T-cell (primary cell): ENCODE data around the gene EPN3. TPM values are rescaled to one million over a fixed set of nuclear protein-coding genes. Genes with fewer than 3 reads are reported as not detected.

ENCODE experiments used
- ATAC-seq, 4 experiments: fragments of 200-7000 bp in 3 of 4; fragments of 150-1000 bp in 1 of 4; cut with Tn5 transposase; replicated peaks in 1 of 4; 1 replicate in 3 of 4; 2 replicates in 1 of 4; pipeline ENCODE4 v1.10.0; 2021; ENCODE audit warnings: moderate library complexity in 3 of 4, mild to moderate bottlenecking in 2 of 4, moderate number of reproducible peaks in 1 of 4
- CTCF ChIA-PET, 2 donors: fragments of 300-600 bp; sonication (Branson Sonifier 250); formaldehyde crosslinking; loops; one replicate each; lab custom pipeline; 2022; ENCODE audit warnings: antibody characterized with exemption in 2 of 2; lab: Charles Lee
- POLR2A ChIA-PET, 2 donors: fragments of 300-600 bp; sonication (Branson Sonifier 250); formaldehyde crosslinking; loops; one replicate each; lab custom pipeline; 2022; ENCODE audit warnings: antibody characterized with exemption in 2 of 2; lab: Charles Lee
- DNase-seq, 35 experiments: peaks; one replicate each; pipeline versions ENCODE4 v3.0.0 to v3.0.0-alpha.2; 2013 to 2023
- H3K27ac ChIP-seq: one replicate; pipeline ENCODE4 v1.5.1; 2013; ENCODE audit warnings: low read length
- H3K27me3 ChIP-seq, 2 experiments: replicated peaks in 1 of 2; 1 replicate in 1 of 2; 2 replicates in 1 of 2; pipeline versions ENCODE4 v1.6.1 to v1.7.0; 2013; ENCODE audit warnings: low read length in 1 of 2, mixed read lengths in 1 of 2; ENCODE audit not compliant: control insufficient read depth in 2 of 2, insufficient read depth in 2 of 2; ENCODE audit errors: extremely low read depth in 1 of 2
- H3K36me3 ChIP-seq, 2 donors: 1 replicate in 1 of 2; 2 replicates in 1 of 2; pipeline versions ENCODE4 v1.6.1 to v1.7.0; 2013; ENCODE audit warnings: low read length in 1 of 2; ENCODE audit not compliant: control insufficient read depth in 2 of 2, insufficient read depth in 1 of 2; ENCODE audit errors: extremely low read depth in 1 of 2
- H3K4me1 ChIP-seq, 2 experiments: 1 replicate in 1 of 2; 2 replicates in 1 of 2; pipeline versions ENCODE4 v1.6.1 to v1.7.0; 2013; ENCODE audit warnings: low read length in 2 of 2, mixed read lengths in 1 of 2; ENCODE audit not compliant: insufficient read depth in 2 of 2, control insufficient read depth in 1 of 2; ENCODE audit errors: extremely low read depth in 1 of 2
- H3K4me3 ChIP-seq, 2 donors: 1 replicate in 1 of 2; 2 replicates in 1 of 2; pipeline versions ENCODE4 v1.5.1 to v1.7.0; 2013; ENCODE audit warnings: mild to moderate bottlenecking in 2 of 2, low read length in 1 of 2, moderate library complexity in 1 of 2; ENCODE audit not compliant: control insufficient read depth in 1 of 2; ENCODE audit errors: extremely low read depth in 1 of 2
- H3K9me3 ChIP-seq: 2 replicates; pipeline ENCODE4 v1.7.0; 2013
- H3K27ac Mint-ChIP-seq, 2 donors: one replicate each; pipeline ENCODE4 v1.8.0; 2020 to 2021; ENCODE audit warnings: mild to moderate bottlenecking in 2 of 2, mixed read lengths in 2 of 2
- H3K27me3 Mint-ChIP-seq, 2 donors: one replicate each; pipeline ENCODE4 v1.8.0; 2021 to 2022; ENCODE audit warnings: mixed read lengths in 2 of 2
- H3K36me3 Mint-ChIP-seq: one replicate; pipeline ENCODE4 v1.8.0; 2021; ENCODE audit warnings: mixed read lengths
- H3K4me1 Mint-ChIP-seq, 3 donors: one replicate each; pipeline ENCODE4 v1.8.0; 2020 to 2022; ENCODE audit warnings: mixed read lengths in 3 of 3, mild to moderate bottlenecking in 1 of 3
- H3K4me3 Mint-ChIP-seq, 3 donors: one replicate each; pipeline ENCODE4 v1.8.0; 2020 to 2022; ENCODE audit warnings: mild to moderate bottlenecking in 3 of 3, mixed read lengths in 3 of 3, moderate library complexity in 3 of 3
- H3K9me3 Mint-ChIP-seq, 3 donors: one replicate each; pipeline ENCODE4 v1.8.0; 2020 to 2022; ENCODE audit warnings: mixed read lengths in 3 of 3
- WGBS: methylation state at CpG from one replicate; pipeline ENCODE4 v1.1.5; 2013; ENCODE audit warnings: missing lambda C conversion rate; ENCODE audit not compliant: insufficient coverage; 5-methylcytosine and 5-hydroxymethylcytosine counted together
- total RNA-seq, 35 experiments: library from RNA in 6 of 35; stranded (reverse) in 6 of 35; fragments of 120-200 nt in 1 of 35; gene quantifications; one replicate each; pipeline versions ENCODE4 v1.2.1 to v1.2.4 and lab custom pipeline; 2013 to 2026

The EPN3 gene
- total RNA-seq, 5 donors from 2014 or later (not counting 1 experiment from before 2014, with no cell fraction given), result 0.08 to 0.44 TPM; not detected in 3

- CTCF ChIA-PET, result no interaction called here
Observed at GRCh38 chr17:50534979-50535326, 2.4 kb downstream of the EPN3 start.

GRCh38 chr17:50535407-50535806, 2.9 kb downstream of the EPN3 start:
- ATAC-seq, result no peak
- Histone ChIP-seq H3K9me3 (no peaks in the 10 kb centered on the region), H3K36me3 (no peaks in the 10 kb centered on the region), H3K4me1 (peaks cover 2 to 24% of the 10 kb centered on the region in 2 experiments), H3K4me3 (no peak overlapping the region), H3K27ac (no peak overlapping the region), H3K27me3 (peaks cover 4 to 73% of the 10 kb centered on the region in 2 experiments)
- Mint-ChIP-seq H3K4me1 (peaks cover 12 to 21% (median 18%) of the 10 kb centered on the region in 3 donors), H3K27me3 (peaks cover 30 to 49% of the 10 kb centered on the region in 2 donors), H3K4me3 (no peak overlapping the region), H3K27ac (no peak overlapping the region), H3K36me3 (no peaks in the 10 kb centered on the region), H3K9me3 (no peaks in the 10 kb centered on the region)
- DNase-seq, result no peak
- ChIA-PET CTCF (interaction anchor here in 1 of 2 donors (0.6 kb wide), 2 partner anchors 52 to 451 kb away, joined by 3 read pairs; no protein-coding TSS in a partner anchor), POLR2A (no interaction called here)
- WGBS, result 79% methylated on average over 2 of the region's 7 CpGs

More at GRCh38 chr17:50534979-50535326, 2.4 kb downstream of the EPN3 start:
- DNase-seq (no peak), ATAC-seq (no peak)
- Mint-ChIP-seq H3K27ac (no peak overlapping the region), H3K36me3 (no peaks in the 10 kb centered on the region), H3K27me3 (peaks cover 31 to 54% of the 10 kb centered on the region in 2 donors), H3K4me1 (peaks cover 12 to 21% (median 18%) of the 10 kb centered on the region in 3 donors), H3K9me3 (no peaks in the 10 kb centered on the region), H3K4me3 (no peak overlapping the region)
- no peak overlapping the region for H3K4me3 ChIP-seq
- 89% methylated on average over 1 of the region's 2 CpGs for WGBS
- H3K36me3 ChIP-seq, result no peaks in the 10 kb centered on the region
- POLR2A ChIA-PET, result no interaction called here
- H3K27me3 ChIP-seq, result peaks cover 4 to 77% of the 10 kb centered on the region in 2 experiments
- H3K9me3 ChIP-seq, result no peaks in the 10 kb centered on the region
- peaks cover 2 to 24% of the 10 kb centered on the region in 2 experiments for H3K4me1 ChIP-seq
- H3K27ac ChIP-seq, result no peak overlapping the region

GRCh38 chr17:50536683-50537646, 4.4 kb downstream of the EPN3 start:
- no peak overlapping the region for H3K27ac ChIP-seq
- peaks cover under 1 to 58% of the 10 kb centered on the region in 2 experiments for H3K27me3 ChIP-seq
- peaks cover 2 to 32% of the 10 kb centered on the region in 2 experiments for H3K4me1 ChIP-seq
- Mint-ChIP-seq H3K4me3 (no peak overlapping the region), H3K4me1 (peaks cover 18 to 23% (median 20%) of the 10 kb centered on the region in 3 donors), H3K9me3 (no peaks in the 10 kb centered on the region), H3K36me3 (no peaks in the 10 kb centered on the region), H3K27me3 (peaks cover 15 to 34% of the 10 kb centered on the region in 2 donors), H3K27ac (no peak overlapping the region)
- WGBS, result 95% methylated on average over 37 of the region's 45 CpGs
- POLR2A ChIA-PET, result no interaction called here
- no peak for DNase-seq
- H3K36me3 ChIP-seq, result no peaks in the 10 kb centered on the region
- CTCF ChIA-PET, result interaction anchor here in 1 of 2 donors (0.7 kb wide), 1 partner anchor 107 kb away, joined by 3 read pairs; no protein-coding TSS in a partner anchor
- no peak overlapping the region for H3K4me3 ChIP-seq
- H3K9me3 ChIP-seq, result no peaks in the 10 kb centered on the region
- ATAC-seq, result no peak

- Mint-ChIP-seq H3K27ac (no peak overlapping the region), H3K4me1 (peaks cover 21 to 24% (median 24%) of the 10 kb centered on the region in 3 donors), H3K27me3 (peaks cover 13 to 25% of the 10 kb centered on the region in 2 donors), H3K9me3 (no peaks in the 10 kb centered on the region), H3K4me3 (no peak overlapping the region), H3K36me3 (no peaks in the 10 kb centered on the region)
- H3K27me3 ChIP-seq, result peaks cover 0 to 53% of the 10 kb centered on the region in 2 experiments
- no peaks in the 10 kb centered on the region for H3K36me3 ChIP-seq
- 79% methylated on average over 14 of the region's 20 CpGs for WGBS
- ATAC-seq (no peak), DNase-seq (no peak)
- no peaks in the 10 kb centered on the region for H3K9me3 ChIP-seq
- peaks cover 0 to 31% of the 10 kb centered on the region in 2 experiments for H3K4me1 ChIP-seq
- no peak overlapping the region for H3K4me3 ChIP-seq
- POLR2A ChIA-PET, result no interaction called here
- H3K27ac ChIP-seq, result no peak overlapping the region
- CTCF ChIA-PET, result no interaction called here
Observed at GRCh38 chr17:50537721-50538548, 5.4 kb downstream of the EPN3 start.

- no peaks in the 10 kb centered on the region for H3K9me3 Mint-ChIP-seq
- DNase-seq, result no peak
- Histone ChIP-seq H3K4me3 (no peak overlapping the region), H3K27ac (no peak overlapping the region), H3K4me1 (peaks cover 0 to 24% of the 10 kb centered on the region in 2 experiments), H3K27me3 (peaks cover 0 to 50% of the 10 kb centered on the region in 2 experiments), H3K9me3 (no peaks in the 10 kb centered on the region), H3K36me3 (no peaks in the 10 kb centered on the region)
- H3K4me1 Mint-ChIP-seq, result peaks cover 13 to 18% (median 15%) of the 10 kb centered on the region in 3 donors
- ATAC-seq, result no peak
- H3K4me3 Mint-ChIP-seq, result no peak overlapping the region
- 80% methylated on average over 17 of the region's 20 CpGs for WGBS
- CTCF ChIA-PET, result no interaction called here
- H3K27me3 Mint-ChIP-seq, result peaks cover 7 to 19% of the 10 kb centered on the region in 2 donors
- POLR2A ChIA-PET, result no interaction called here
- H3K36me3 Mint-ChIP-seq, result no peaks in the 10 kb centered on the region
- H3K27ac Mint-ChIP-seq, result no peak overlapping the region
Observed at GRCh38 chr17:50538549-50539410, 6.2 kb downstream of the EPN3 start.
